Testis (tissue), 3 donors: ENCODE measurements around the gene CFDP1. TPM values are rescaled to one million over a fixed set of nuclear protein-coding genes. Genes with fewer than 3 reads are reported as not detected.
A peak's percentile ranks its signal among the peaks of the same experiment; 100 is the strongest.

Experiments used
- DNase-seq: peaks from one replicate; pipeline ENCODE4 v3.0.0-alpha.2; 2019
- H3K27ac ChIP-seq, 2 donors: fragments of 200-600 bp; sonication (generic); one replicate each; pipeline ENCODE4 v1.5.1; 2019
- H3K27me3 ChIP-seq: fragments of 200-600 bp; sonication (generic); one replicate; pipeline ENCODE4 v1.5.1; 2019
- H3K36me3 ChIP-seq: fragments of 200-600 bp; sonication (generic); one replicate; pipeline ENCODE4 v1.5.1; 2017; ENCODE audit warnings: low read depth; ENCODE audit errors: missing control alignments
- H3K4me1 ChIP-seq: fragments of 200-600 bp; sonication (generic); one replicate; pipeline ENCODE4 v1.5.1; 2019
- H3K4me3 ChIP-seq, 2 donors: fragments of 200-600 bp; sonication (generic); one replicate each; pipeline ENCODE4 v1.5.1; 2017 to 2019
- H3K9me3 ChIP-seq: fragments of 200-600 bp; sonication (generic); one replicate; pipeline ENCODE4 v1.5.1; 2017
- POLR2A ChIP-seq: fragments of 450-650 bp; IDR thresholded peaks from one replicate; pipeline ENCODE4 v1.6.1; 2017; ENCODE audit warnings: antibody characterized with exemption, mild to moderate bottlenecking, moderate library complexity
- WGBS, 2 donors: methylation state at CpG; one replicate each; pipeline ENCODE4 v1.1.5; 2018; 5-methylcytosine and 5-hydroxymethylcytosine counted together
- intact Hi-C: fragments of 100-400 bp; cut with DNase I; formaldehyde crosslinking; loops from one replicate; pipeline ENCODE4 v1.15.1; 2023; ENCODE audit warnings: low total_unique reads
- polyA plus RNA-seq: library from polyadenylated mRNA; stranded (reverse); fragments of 350-450 nt; fragmentation: Illumina TruSeq; extraction: RNeasy Lipid Tissue Mini Kit (QIAGEN cat#74804); gene quantifications from one replicate; pipeline ENCODE4 v1.2.3, GENCODE V29; 2014; ENCODE audit warnings: low read depth, low replicate concordance; ENCODE audit not compliant: insufficient read depth
- total RNA-seq, 2 donors: library from RNA; depleted of rRNA; stranded (reverse); fragments of >200 nt; gene quantifications; one replicate each; pipeline ENCODE4 v1.2.3, GENCODE V29; 2016
- TF ChIP-seq, protein P1 (sequence below), 3 experiments: fragments of 450-650 bp in 2 of 3; fragments of 200-600 bp in 1 of 3; sonication (generic) in 1 of 3; IDR thresholded peaks; one replicate each; pipeline ENCODE4 v1.5.1; 2016 to 2019; ENCODE audit warnings: antibody characterized with exemption in 3 of 3, mild to moderate bottlenecking in 2 of 3, moderate library complexity in 1 of 3

CFDP1 gene
- total and polyA plus RNA-seq, 3 donors from 2014 or later, result 111 to 133 (median 127) TPM

DNA sequence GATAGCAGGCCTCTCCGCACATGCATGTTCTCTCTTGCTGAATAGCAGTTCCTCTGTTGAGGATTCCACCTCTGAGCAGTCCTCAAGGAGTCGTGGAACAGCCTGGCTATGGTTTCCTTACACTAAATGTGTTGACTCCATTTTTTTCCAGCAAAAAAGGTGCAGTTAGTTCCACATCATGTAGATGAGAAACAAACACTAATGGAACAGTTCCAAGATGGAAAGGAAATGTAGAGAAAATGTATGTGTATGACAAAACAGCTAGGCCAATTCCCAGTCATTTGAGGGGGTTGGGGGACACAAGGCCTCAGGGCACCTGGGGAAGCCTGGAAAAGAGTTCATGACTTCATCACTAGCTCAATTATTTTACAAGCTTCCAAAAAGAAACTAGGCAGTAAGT lies 90.0 kb downstream of the CFDP1 start:
- TF ChIP-seq POLR2A, result no peak
- TF ChIP-seq, protein P1, sequence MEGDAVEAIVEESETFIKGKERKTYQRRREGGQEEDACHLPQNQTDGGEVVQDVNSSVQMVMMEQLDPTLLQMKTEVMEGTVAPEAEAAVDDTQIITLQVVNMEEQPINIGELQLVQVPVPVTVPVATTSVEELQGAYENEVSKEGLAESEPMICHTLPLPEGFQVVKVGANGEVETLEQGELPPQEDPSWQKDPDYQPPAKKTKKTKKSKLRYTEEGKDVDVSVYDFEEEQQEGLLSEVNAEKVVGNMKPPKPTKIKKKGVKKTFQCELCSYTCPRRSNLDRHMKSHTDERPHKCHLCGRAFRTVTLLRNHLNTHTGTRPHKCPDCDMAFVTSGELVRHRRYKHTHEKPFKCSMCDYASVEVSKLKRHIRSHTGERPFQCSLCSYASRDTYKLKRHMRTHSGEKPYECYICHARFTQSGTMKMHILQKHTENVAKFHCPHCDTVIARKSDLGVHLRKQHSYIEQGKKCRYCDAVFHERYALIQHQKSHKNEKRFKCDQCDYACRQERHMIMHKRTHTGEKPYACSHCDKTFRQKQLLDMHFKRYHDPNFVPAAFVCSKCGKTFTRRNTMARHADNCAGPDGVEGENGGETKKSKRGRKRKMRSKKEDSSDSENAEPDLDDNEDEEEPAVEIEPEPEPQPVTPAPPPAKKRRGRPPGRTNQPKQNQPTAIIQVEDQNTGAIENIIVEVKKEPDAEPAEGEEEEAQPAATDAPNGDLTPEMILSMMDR (IDR thresholded peaks at IDR 0.05), result no peak
- 94 to 95% methylated on average over 2 of the region's 2 CpGs for WGBS, 2 donors
- Histone ChIP-seq H3K9me3 (no peaks in the 10 kb centered on the region), H3K4me1 (peaks cover 4% of the 10 kb centered on the region), H3K36me3 (no peaks in the 10 kb centered on the region), H3K27me3 (no peaks in the 10 kb centered on the region), H3K27ac (no peak overlapping the region), H3K4me3 (no peak overlapping the region)
- intact Hi-C loops, result no loop called here
- DNase-seq, result no peak

DNA sequence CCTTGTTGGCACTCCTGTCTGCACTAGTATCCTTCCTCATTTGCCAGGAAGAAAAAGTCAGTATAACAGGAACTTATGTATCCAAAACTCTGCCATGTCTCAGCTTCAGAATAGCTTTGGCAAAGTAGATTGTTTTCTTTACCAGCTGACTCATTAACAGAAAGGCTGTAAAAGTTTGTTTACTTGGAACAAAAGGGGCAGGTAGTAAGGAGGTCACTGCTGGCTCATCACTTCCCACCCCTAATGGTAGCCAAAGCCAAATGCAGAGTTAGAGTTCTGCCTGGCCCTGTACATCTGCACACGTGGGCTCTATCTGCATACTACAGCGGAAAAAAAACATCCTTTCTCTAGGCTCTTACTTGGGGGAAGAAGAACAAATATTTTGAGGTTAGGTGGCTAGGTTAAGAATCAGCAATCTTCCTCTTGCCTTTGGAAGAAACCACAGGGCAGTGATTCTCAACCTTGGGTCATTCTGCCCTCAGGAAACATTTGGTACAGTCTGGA lies 90.9 kb downstream of the CFDP1 start:
- intact Hi-C loops, result no loop called here
- TF ChIP-seq, protein P1 (IDR thresholded peaks at IDR 0.05), result no peak
- no peak for TF ChIP-seq POLR2A
- H3K36me3 ChIP-seq, result no peaks in the 10 kb centered on the region
- H3K4me1 ChIP-seq, result peaks cover 4% of the 10 kb centered on the region
- no peak overlapping the region for H3K4me3 ChIP-seq
- DNase-seq, result no peak
- peak overlapping the region in 1 of 2 donors; percentile 38 for H3K27ac ChIP-seq
- H3K9me3 ChIP-seq, result no peaks in the 10 kb centered on the region
- WGBS, 2 donors, result 59 to 68% methylated on average over 2 of the region's 2 CpGs
- H3K27me3 ChIP-seq, result no peaks in the 10 kb centered on the region

GRCh38 chr16:75341564-75342307 lies 91.6 kb downstream of the CFDP1 start:
- DNase-seq, result no peak
- WGBS, 2 donors, result 52% methylated on average over 4 of the region's 4 CpGs
- no peak overlapping the region for H3K27ac ChIP-seq
- no peak for TF ChIP-seq POLR2A
- TF ChIP-seq, protein P1 (IDR thresholded peaks at IDR 0.05), result no peak
- H3K4me1 ChIP-seq, result peaks cover 4% of the 10 kb centered on the region
- intact Hi-C loops, result no loop called here
- H3K4me3 ChIP-seq, result no peak overlapping the region
- no peaks in the 10 kb centered on the region for H3K27me3 ChIP-seq
- H3K36me3 ChIP-seq, result no peaks in the 10 kb centered on the region
- H3K9me3 ChIP-seq, result no peaks in the 10 kb centered on the region

DNA sequence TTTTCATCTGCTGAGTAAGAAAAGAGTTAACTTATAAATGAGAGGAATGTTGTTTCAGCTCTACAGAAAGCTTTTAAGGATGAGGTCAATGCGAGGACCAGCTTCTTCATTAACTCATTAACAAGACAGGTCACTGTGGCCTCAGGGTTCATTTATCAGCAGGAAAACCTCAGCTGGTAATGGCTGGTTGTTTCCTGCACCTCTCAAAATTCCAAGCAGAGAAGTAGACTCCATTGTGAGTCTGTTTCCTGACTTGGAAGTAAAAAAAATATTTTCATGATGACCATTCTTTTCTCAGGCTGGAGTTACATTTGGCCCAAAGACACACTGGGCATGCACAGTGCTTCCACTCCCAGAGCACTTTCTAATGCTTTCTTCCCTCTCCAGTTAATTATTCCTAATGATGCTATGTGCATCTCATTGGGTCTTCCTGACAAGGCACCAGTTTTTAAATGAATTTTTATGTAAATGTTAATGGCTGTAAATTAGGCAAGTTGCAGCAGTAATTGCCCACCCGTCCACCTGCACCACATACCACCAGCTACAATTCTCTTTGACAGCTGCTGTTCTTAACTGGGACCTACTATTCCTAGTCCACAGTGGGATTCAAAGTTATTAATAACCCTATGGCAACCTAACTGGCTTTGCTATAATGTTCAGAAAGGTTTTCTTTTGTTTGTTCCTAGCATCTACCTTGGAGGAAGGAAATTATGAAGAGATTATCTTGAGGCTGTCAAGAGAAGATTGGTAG lies 92.4 kb downstream of the CFDP1 start:
- TF ChIP-seq POLR2A, result no peak
- TF ChIP-seq, protein P1 (IDR thresholded peaks at IDR 0.05), result no peak
- no peak overlapping the region for H3K27ac ChIP-seq
- 62 to 73% methylated on average over 2 of the region's 2 CpGs for WGBS, 2 donors

More for the DNA sequence above, 92.4 kb downstream of the CFDP1 start:
- H3K4me3 ChIP-seq, result no peak overlapping the region
- no peak for DNase-seq
- peaks cover 4% of the 10 kb centered on the region for H3K4me1 ChIP-seq
- H3K27me3 ChIP-seq, result no peaks in the 10 kb centered on the region
- H3K36me3 ChIP-seq, result no peaks in the 10 kb centered on the region
- intact Hi-C loops, result no loop called here
- no peaks in the 10 kb centered on the region for H3K9me3 ChIP-seq
